Measurements from ENCODE around the gene CRY1.

DNA sequence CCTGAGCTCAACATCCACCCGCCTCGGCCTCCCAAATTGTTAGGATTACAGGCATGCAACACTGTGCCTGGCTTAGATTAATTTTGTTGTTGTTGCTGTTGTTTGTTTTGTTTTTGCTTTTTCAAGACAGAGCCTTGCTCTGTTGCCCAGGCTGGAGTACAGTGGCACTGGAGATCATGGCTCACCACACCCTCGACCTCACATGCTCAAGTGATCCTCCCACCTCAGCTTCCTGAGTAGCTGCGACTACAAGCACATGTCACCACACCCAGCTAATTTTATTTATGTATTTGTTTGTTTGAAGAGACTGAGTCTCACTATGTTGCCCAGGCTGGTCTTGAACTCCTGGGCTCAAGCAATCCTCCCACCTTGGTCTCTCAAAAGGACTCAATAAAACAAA is 26.7 kb downstream of the CRY1 start:
- TF ChIP-seq CTCF (IDR thresholded peaks at IDR 0.05) (no peak), POLR2A (IDR thresholded peaks at IDR 0.05) (no peak)
